Neural progenitor cell (in vitro differentiated cells): ENCODE data around the gene C10orf120.

ENCODE experiments used
- CTCF ChIP-seq: fragments of 200-600 bp; sonication (generic); IDR thresholded peaks from 2 replicates; pipeline ENCODE4 v1.5.1; 2017; ENCODE audit warnings: antibody characterized with exemption, mild to moderate bottlenecking
- EZH2 ChIP-seq: fragments of 200-600 bp; sonication (generic); IDR thresholded peaks from 2 replicates; pipeline ENCODE4 v1.6.1; 2017; ENCODE audit warnings: antibody characterized with exemption, mild to moderate bottlenecking, moderate library complexity
- EZH2phosphoT487 ChIP-seq: fragments of 200-600 bp; sonication (generic); IDR thresholded peaks from 2 replicates; pipeline ENCODE4 v1.6.1; 2017; ENCODE audit warnings: antibody characterized with exemption

- TF ChIP-seq CTCF (no peak), EZH2 (no peak), EZH2phosphoT487 (no peak)
Measured at GRCh38 chr10:122725006-122725405, 25.4 kb upstream of the C10orf120 start.
